ENCODE results near the gene CDC20B.
"Not testable (repeated sequence)": the region's sequence is repeated elsewhere in the genome, so short reads cannot be mapped to it uniquely, and the experiment has no call there.

The CDC20B gene

GRCh38 chr5:55104946-55105701 is 67.9 kb downstream of the CDC20B start:
- peaks cover 0 to 6% (median 0%) of the 10 kb centered on the region in 5 donors for H3K9me3 ChIP-seq (ENCODE audit: control insufficient read depth in 5 of 5, low read length in 5 of 5)
- no peak overlapping the region for H3K27ac ChIP-seq (ENCODE audit: low read depth, low read length)
- no peaks in the 10 kb centered on the region for H3K36me3 ChIP-seq (ENCODE audit: control insufficient read depth in 5 of 5, insufficient read depth in 5 of 5, low read length in 5 of 5)
- no peak overlapping the region for H3K4me3 ChIP-seq (ENCODE audit: low read depth in 1 of 5, low read length in 5 of 5)
- no peak overlapping the region for H3K9ac ChIP-seq (ENCODE audit: low read length in 5 of 5)
- peaks cover 0 to 3% (median 0%) of the 10 kb centered on the region in 5 donors for H3K27me3 ChIP-seq (ENCODE audit: control insufficient read depth in 5 of 5, insufficient read depth in 4 of 5, low read length in 5 of 5)
- H3K4me1 ChIP-seq (ENCODE audit: control insufficient read depth in 5 of 5, insufficient read depth in 5 of 5, low read length in 5 of 5) = no peaks in the 10 kb centered on the region

- H3K9me3 ChIP-seq (ENCODE audit: control insufficient read depth in 5 of 5, low read length in 5 of 5) = peaks cover 0 to 6% (median 0%) of the 10 kb centered on the region in 5 donors
- peaks cover 0 to 3% (median 0%) of the 10 kb centered on the region in 5 donors for H3K27me3 ChIP-seq (ENCODE audit: control insufficient read depth in 5 of 5, insufficient read depth in 4 of 5, low read length in 5 of 5)
- H3K4me3 ChIP-seq (ENCODE audit: low read depth in 1 of 5, low read length in 5 of 5) = no peak overlapping the region
- no peak overlapping the region for H3K9ac ChIP-seq (ENCODE audit: low read length in 5 of 5)
- H3K27ac ChIP-seq (ENCODE audit: low read depth, low read length) = no peak overlapping the region
- H3K36me3 ChIP-seq (ENCODE audit: control insufficient read depth in 5 of 5, insufficient read depth in 5 of 5, low read length in 5 of 5) = no peaks in the 10 kb centered on the region
- no peaks in the 10 kb centered on the region for H3K4me1 ChIP-seq (ENCODE audit: control insufficient read depth in 5 of 5, insufficient read depth in 5 of 5, low read length in 5 of 5)
These were observed 68.8 kb downstream of the CDC20B start for GRCh38 chr5:55104036-55104772.

DNA sequence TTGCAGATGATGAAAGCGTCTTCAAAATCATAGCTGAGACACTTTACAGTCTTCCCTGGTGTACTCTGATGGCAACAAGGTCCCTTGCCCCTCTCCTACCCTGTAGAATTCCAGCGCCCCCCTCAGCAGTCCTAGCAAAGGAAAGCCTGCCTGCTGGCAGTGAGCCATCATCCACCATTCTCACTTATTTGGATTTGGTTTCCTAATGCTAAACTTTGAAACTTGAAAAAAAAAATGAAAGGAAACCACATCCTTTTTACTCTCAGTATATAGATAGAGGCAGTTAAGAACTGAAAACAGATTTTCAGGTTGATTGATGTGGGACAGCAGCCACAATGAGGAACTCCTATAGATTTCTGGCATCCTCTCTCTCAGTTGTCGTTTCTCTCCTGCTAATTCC is 70.6 kb downstream of the CDC20B start, which contains the start of gene GZMA:
Gene GZMA, plus strand, starts transcription at position 299 of the 400 bp plus-strand sequence. Its CDS starts 37 bp downstream, at position 336.
- Histone ChIP-seq H3K4me1 (ENCODE audit: control insufficient read depth in 5 of 5, insufficient read depth in 5 of 5, low read length in 5 of 5) (no peaks in the 10 kb centered on the region), H3K36me3 (ENCODE audit: control insufficient read depth in 5 of 5, insufficient read depth in 5 of 5, low read length in 5 of 5) (no peaks in the 10 kb centered on the region), H3K9ac (ENCODE audit: low read length in 5 of 5) (no peak within 1 kb of the TSS), H3K27ac (ENCODE audit: low read depth, low read length) (no peak within 1 kb of the TSS), H3K9me3 (ENCODE audit: control insufficient read depth in 5 of 5, low read length in 5 of 5) (peaks cover 0 to 6% (median 3%) of the 10 kb centered on the region in 5 donors), H3K27me3 (ENCODE audit: control insufficient read depth in 5 of 5, insufficient read depth in 4 of 5, low read length in 5 of 5) (no peaks in the 10 kb centered on the region), H3K4me3 (ENCODE audit: low read depth in 1 of 5, low read length in 5 of 5) (no peak within 1 kb of the TSS)

DNA sequence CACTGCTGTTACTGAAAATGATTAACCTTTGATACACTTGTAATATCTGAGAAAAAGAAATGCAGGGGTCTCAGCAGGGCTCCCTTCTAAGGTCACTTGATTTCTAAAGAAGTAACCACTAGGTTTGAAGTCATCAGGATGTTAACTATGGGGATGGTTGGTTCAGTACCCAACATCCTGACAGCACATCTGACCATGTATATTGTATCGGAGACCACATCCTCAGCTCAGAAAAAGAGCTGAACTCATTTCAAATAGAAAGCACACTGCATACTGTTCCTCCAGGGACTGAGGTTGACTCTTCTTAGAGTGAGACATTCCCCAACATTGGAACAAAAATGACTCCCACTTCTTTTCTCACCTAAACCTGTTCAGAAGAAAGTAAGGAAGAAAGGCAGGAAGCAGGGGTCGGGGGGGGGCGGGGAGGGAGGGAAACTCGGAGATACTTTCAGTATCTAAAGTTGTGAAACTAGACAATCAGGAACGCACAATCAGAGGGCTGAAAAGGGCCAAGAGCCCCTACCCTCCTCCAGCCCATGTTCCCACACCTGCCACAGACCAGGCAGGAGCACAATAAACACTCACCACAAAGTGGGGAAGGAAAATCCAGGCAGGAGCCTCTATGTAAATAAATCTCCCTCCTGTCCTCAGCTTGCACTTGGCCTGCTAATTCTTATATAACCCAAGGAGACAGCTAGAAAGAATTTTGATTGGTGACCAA is 71.3 kb downstream of the CDC20B start:
- Histone ChIP-seq H3K9ac (ENCODE audit: low read length in 5 of 5) (no peak overlapping the region), H3K4me3 (ENCODE audit: low read depth in 1 of 5, low read length in 5 of 5) (no peak overlapping the region), H3K27ac (ENCODE audit: low read depth, low read length) (no peak overlapping the region)

DNA sequence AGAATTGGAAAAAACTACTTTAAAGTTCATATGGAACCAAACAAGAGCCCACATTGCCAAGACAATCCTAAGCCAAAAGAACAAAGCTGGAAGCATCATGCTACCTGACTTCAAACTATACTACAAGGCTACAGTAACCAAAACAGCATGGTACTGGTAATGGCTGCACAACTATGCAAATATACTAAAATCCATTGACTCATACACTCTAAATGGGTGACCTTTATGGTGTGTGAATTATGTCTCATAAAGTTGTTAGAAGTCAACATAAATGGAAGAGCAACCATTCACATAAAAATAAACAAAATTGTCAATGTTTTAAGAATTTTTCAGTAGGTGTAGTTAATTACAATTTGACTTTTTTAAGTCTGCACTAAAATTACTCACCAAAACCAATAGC is 71.8 kb downstream of the CDC20B start:
- not testable (repeated sequence) for H3K4me1 ChIP-seq (ENCODE audit: control insufficient read depth in 5 of 5, insufficient read depth in 5 of 5, low read length in 5 of 5); H3K27me3 ChIP-seq (ENCODE audit: control insufficient read depth in 5 of 5, insufficient read depth in 4 of 5, low read length in 5 of 5); H3K9ac ChIP-seq (ENCODE audit: low read length in 5 of 5); H3K9me3 ChIP-seq (ENCODE audit: control insufficient read depth in 5 of 5, low read length in 5 of 5); H3K27ac ChIP-seq (ENCODE audit: low read depth, low read length); H3K4me3 ChIP-seq (ENCODE audit: low read depth in 1 of 5, low read length in 5 of 5); H3K36me3 ChIP-seq (ENCODE audit: control insufficient read depth in 5 of 5, insufficient read depth in 5 of 5, low read length in 5 of 5)

More for the DNA sequence above, 71.3 kb downstream of the CDC20B start:
- H3K9me3 ChIP-seq (ENCODE audit: control insufficient read depth in 5 of 5, low read length in 5 of 5) = peaks cover 0 to 6% (median 3%) of the 10 kb centered on the region in 5 donors
- no peaks in the 10 kb centered on the region for H3K36me3 ChIP-seq (ENCODE audit: control insufficient read depth in 5 of 5, insufficient read depth in 5 of 5, low read length in 5 of 5)
- H3K27me3 ChIP-seq (ENCODE audit: control insufficient read depth in 5 of 5, insufficient read depth in 4 of 5, low read length in 5 of 5) = no peaks in the 10 kb centered on the region
- H3K4me1 ChIP-seq (ENCODE audit: control insufficient read depth in 5 of 5, insufficient read depth in 5 of 5, low read length in 5 of 5) = no peaks in the 10 kb centered on the region

GRCh38 chr5:55096861-55097260 is 76.1 kb downstream of the CDC20B start:
- no peak overlapping the region for H3K27ac ChIP-seq (ENCODE audit: low read depth, low read length)
- H3K9me3 ChIP-seq (ENCODE audit: control insufficient read depth in 5 of 5, low read length in 5 of 5) = peaks cover 0 to 6% (median 3%) of the 10 kb centered on the region in 5 donors
- no peaks in the 10 kb centered on the region for H3K4me1 ChIP-seq (ENCODE audit: control insufficient read depth in 5 of 5, insufficient read depth in 5 of 5, low read length in 5 of 5)
- H3K4me3 ChIP-seq (ENCODE audit: low read depth in 1 of 5, low read length in 5 of 5) = no peak overlapping the region
- no peaks in the 10 kb centered on the region for H3K36me3 ChIP-seq (ENCODE audit: control insufficient read depth in 5 of 5, insufficient read depth in 5 of 5, low read length in 5 of 5)
- H3K27me3 ChIP-seq (ENCODE audit: control insufficient read depth in 5 of 5, insufficient read depth in 4 of 5, low read length in 5 of 5) = no peaks in the 10 kb centered on the region
- H3K9ac ChIP-seq (ENCODE audit: low read length in 5 of 5) = no peak overlapping the region

DNA sequence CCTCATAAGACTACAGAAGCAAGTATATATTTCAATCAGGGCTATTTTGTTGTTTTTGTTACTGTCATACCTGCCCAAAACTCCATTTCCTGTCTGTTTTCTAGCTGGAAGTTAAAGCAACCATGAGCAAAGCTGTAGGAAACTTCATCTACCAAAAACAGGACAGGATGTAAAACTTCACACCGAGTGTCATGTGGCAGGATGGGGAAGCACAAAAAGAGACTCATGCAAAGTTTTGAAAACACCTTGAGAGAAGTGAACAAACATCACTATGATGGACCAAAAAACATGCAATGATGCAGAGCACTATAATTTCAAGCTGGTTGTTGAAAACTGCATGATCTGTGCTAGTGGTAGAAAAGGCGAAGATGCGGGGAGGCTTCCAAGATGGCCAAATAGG is 76.8 kb downstream of the CDC20B start:
- Histone ChIP-seq H3K4me3 (ENCODE audit: low read depth in 1 of 5, low read length in 5 of 5) (no peak overlapping the region), H3K4me1 (ENCODE audit: control insufficient read depth in 5 of 5, insufficient read depth in 5 of 5, low read length in 5 of 5) (no peaks in the 10 kb centered on the region), H3K27me3 (ENCODE audit: control insufficient read depth in 5 of 5, insufficient read depth in 4 of 5, low read length in 5 of 5) (no peaks in the 10 kb centered on the region), H3K9me3 (ENCODE audit: control insufficient read depth in 5 of 5, low read length in 5 of 5) (peaks cover 0 to 3% (median under 1%) of the 10 kb centered on the region in 5 donors), H3K27ac (ENCODE audit: low read depth, low read length) (no peak overlapping the region), H3K9ac (ENCODE audit: low read length in 5 of 5) (no peak overlapping the region), H3K36me3 (ENCODE audit: control insufficient read depth in 5 of 5, insufficient read depth in 5 of 5, low read length in 5 of 5) (no peaks in the 10 kb centered on the region)

GRCh38 chr5:55091011-55091410 is 82.0 kb downstream of the CDC20B start:
- not testable (repeated sequence) for H3K4me1 ChIP-seq (ENCODE audit: control insufficient read depth in 5 of 5, insufficient read depth in 5 of 5, low read length in 5 of 5)

DNA sequence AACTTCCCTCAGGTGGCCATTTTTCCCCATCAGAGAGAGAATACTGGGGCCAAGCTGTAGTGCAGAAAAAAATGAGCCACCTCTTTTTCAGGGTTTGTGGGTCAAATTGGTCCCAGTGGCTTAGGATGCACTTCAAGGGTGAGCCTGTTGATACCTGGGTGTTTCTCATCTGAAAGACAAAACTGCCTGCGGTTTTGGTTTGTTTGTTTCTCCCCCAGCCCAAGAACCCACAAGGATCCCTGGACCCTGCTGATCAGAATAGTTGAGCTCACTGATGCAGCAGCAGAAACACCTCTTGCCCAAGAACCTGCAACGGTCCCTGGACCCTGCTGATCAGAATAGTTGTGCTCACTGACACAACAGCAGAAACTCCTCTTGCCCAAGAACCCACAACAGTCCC is 83.7 kb downstream of the CDC20B start:
- not testable (repeated sequence) for H3K27ac ChIP-seq (ENCODE audit: low read depth, low read length); H3K27me3 ChIP-seq (ENCODE audit: control insufficient read depth in 5 of 5, insufficient read depth in 4 of 5, low read length in 5 of 5)

More at GRCh38 chr5:55091011-55091410, 82.0 kb downstream of the CDC20B start:
- not testable (repeated sequence) for H3K9me3 ChIP-seq (ENCODE audit: control insufficient read depth in 5 of 5, low read length in 5 of 5); H3K4me3 ChIP-seq (ENCODE audit: low read depth in 1 of 5, low read length in 5 of 5); H3K27ac ChIP-seq (ENCODE audit: low read depth, low read length); H3K27me3 ChIP-seq (ENCODE audit: control insufficient read depth in 5 of 5, insufficient read depth in 4 of 5, low read length in 5 of 5); H3K36me3 ChIP-seq (ENCODE audit: control insufficient read depth in 5 of 5, insufficient read depth in 5 of 5, low read length in 5 of 5); H3K9ac ChIP-seq (ENCODE audit: low read length in 5 of 5)

DNA sequence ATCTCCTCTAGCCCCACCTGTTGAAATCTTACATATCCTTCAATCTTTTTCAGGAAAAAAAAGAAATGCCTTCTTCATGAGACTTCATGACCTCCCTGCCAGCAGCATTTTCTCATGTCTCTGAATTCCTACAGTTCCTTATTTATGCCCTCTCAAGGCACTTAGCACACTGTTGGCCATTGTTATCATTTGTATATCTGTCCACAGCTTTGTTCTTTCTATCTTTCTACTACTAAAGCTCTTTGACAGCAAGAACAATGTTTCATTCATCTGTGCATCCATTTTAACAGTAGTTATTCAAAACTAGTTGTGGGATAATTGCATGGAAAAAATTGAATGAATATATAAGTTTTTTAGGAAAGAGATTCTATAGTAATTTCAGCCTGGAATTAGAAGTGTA is 91.4 kb downstream of the CDC20B start:
- Histone ChIP-seq H3K4me3 (ENCODE audit: low read depth in 1 of 5, low read length in 5 of 5) (no peak overlapping the region), H3K36me3 (ENCODE audit: control insufficient read depth in 5 of 5, insufficient read depth in 5 of 5, low read length in 5 of 5) (no peaks in the 10 kb centered on the region), H3K9me3 (ENCODE audit: control insufficient read depth in 5 of 5, low read length in 5 of 5) (peaks cover 0 to 4% (median 0%) of the 10 kb centered on the region in 5 donors), H3K27ac (ENCODE audit: low read depth, low read length) (no peak overlapping the region), H3K4me1 (ENCODE audit: control insufficient read depth in 5 of 5, insufficient read depth in 5 of 5, low read length in 5 of 5) (no peaks in the 10 kb centered on the region), H3K9ac (ENCODE audit: low read length in 5 of 5) (no peak overlapping the region), H3K27me3 (ENCODE audit: control insufficient read depth in 5 of 5, insufficient read depth in 4 of 5, low read length in 5 of 5) (no peaks in the 10 kb centered on the region)

More for the DNA sequence above, 83.7 kb downstream of the CDC20B start:
- H3K9ac ChIP-seq (ENCODE audit: low read length in 5 of 5); H3K9me3 ChIP-seq (ENCODE audit: control insufficient read depth in 5 of 5, low read length in 5 of 5); H3K4me3 ChIP-seq (ENCODE audit: low read depth in 1 of 5, low read length in 5 of 5); H3K4me1 ChIP-seq (ENCODE audit: control insufficient read depth in 5 of 5, insufficient read depth in 5 of 5, low read length in 5 of 5); H3K36me3 ChIP-seq (ENCODE audit: control insufficient read depth in 5 of 5, insufficient read depth in 5 of 5, low read length in 5 of 5): not testable (repeated sequence)

All from subcutaneous abdominal adipose tissue (tissue), 5 donors.